ELR (cell line): ENCODE results near the gene KRTAP5-2.
"Not testable (repeated sequence)": the region's sequence is repeated elsewhere in the genome, so short reads cannot be mapped to it uniquely, and the experiment has no call there.

ENCODE experiments used
- DNase-seq: peaks from one replicate; pipeline ENCODE4 v3.0.0-alpha.2; 2015; ENCODE audit warnings: low read depth

Gene KRTAP5-2, protein sequence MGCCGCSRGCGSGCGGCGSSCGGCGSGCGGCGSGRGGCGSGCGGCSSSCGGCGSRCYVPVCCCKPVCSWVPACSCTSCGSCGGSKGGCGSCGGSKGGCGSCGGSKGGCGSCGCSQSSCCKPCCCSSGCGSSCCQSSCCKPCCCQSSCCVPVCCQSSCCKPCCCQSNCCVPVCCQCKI

DNA sequence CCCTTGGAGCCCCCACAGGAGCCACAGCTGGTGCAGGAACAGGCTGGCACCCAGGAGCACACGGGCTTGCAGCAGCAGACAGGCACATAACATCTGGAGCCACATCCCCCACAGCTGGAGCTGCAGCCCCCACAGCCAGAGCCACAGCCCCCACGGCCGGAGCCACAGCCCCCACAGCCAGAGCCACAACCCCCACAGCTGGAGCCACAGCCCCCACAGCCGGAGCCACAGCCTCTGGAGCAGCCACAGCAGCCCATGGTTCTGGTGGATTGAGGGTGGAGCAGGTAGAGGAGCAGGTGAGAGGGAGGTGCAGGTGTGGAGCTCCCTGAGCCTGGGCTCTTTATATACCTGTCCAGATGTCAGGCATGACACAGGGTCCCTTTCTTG, at the start of gene KRTAP5-2:
Gene KRTAP5-2 (minus strand): TSS at position 301 of the 387 bp plus-strand sequence. CDS start 44 bp downstream, at position 257.
- no peak for DNase-seq

DNA sequence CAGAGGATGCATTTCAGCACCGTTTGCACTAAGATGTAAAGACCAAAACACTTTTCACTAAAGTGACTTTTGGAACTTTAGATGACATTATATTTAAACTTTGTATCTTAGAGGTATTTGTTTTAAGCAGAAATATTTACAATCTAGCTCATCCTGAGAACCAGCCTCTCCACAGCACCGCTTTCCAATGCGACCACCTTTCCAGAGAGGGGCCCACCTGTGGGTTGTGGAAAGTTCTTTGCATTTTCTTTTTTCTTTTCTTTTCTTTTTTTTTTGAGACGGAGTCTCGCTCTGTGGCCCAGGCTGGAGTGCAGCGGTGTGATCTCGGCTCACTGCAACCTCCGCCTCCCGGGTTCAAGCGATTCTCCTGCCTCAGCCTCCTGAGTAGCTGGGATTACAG, 48.4 kb upstream of the KRTAP5-2 start:
- DNase-seq = not testable (repeated sequence)

DNA sequence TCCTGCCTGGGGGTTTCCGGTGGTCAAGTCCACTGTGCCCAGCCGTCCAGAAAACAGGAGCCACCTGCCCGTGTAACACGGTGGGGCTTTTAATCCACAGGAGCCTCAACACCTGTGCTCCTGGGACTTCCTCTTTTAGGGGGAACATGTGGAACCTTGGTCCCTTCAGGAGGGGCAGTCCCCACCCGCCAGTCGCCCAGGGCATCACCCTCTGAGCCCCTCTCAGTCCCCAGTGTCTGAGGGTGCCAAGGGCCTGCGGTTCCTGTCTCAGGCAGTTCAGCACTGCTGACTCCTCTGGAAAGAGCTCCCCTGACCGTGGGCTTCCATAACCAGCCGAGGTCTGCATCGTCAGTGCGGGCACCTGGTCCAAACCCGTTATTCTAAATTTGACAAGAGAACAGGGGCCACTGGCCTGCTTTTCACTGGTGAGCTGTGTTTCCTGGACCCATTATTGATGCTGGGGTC, 47.3 kb upstream of the KRTAP5-2 start:
- no peak for DNase-seq

DNA sequence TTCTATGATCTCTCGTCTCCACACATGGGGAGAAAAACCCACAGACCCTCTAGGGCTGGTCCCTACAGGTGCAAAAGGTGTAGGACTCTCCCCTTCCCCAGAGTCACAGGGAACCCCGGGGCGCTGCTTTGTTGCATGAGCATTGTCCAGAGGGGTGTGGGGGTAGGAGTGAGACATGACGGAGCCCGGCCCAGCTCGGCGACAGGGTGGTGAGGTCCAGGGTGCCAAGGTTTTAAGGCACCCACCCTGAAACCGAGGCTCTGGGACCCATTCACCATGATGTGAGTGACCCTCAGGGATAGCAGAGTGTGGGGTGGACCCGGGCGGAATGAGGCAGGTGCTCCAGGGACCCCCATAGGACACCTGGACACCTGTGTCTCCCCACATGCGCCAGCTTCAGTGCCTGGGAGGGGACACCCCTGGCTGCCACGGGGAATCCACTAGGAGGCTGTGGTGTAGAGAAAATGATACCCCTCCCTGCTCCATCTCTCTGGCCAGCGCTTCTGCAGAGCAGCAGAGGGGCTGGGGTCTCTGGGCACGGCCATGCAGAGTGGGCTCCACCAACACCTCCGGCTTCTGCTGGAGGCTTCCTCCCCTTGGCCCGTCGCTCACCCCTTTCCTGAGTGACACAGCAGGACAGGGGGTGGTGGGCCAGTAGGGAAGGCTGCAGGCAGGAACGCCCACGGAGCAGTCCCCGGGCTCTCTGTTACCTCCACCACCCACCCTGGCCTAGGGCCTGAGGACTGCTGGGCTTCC, 46.7 kb upstream of the KRTAP5-2 start:
- no peak for DNase-seq

DNA sequence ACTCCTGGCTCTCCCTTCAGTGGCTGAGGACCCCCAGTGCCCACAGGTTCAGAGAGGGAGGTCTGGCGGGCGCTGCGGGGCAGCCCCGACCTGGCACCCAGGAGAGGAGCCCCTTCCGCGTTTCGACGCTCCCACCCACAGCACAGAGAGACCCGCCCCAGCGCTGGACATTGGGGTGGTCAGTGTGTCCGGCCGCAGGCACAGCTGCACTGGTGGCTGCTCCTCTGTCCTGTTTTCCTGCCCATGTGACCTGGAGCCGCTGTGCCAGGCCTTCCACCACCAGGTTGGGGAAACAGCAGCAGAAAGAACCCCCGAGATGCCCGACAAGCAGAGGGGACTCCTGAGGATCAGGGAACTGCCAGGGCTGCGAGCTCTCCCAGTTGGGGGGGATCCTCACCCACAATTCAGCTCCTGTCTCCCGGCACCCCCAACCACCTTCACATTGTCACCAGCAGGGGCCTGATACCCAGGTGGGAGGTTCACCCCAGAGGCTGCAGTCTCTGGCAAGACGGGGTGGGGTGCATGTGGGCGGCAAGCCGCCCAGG, 45.1 kb upstream of the KRTAP5-2 start:
- DNase-seq = no peak

DNA sequence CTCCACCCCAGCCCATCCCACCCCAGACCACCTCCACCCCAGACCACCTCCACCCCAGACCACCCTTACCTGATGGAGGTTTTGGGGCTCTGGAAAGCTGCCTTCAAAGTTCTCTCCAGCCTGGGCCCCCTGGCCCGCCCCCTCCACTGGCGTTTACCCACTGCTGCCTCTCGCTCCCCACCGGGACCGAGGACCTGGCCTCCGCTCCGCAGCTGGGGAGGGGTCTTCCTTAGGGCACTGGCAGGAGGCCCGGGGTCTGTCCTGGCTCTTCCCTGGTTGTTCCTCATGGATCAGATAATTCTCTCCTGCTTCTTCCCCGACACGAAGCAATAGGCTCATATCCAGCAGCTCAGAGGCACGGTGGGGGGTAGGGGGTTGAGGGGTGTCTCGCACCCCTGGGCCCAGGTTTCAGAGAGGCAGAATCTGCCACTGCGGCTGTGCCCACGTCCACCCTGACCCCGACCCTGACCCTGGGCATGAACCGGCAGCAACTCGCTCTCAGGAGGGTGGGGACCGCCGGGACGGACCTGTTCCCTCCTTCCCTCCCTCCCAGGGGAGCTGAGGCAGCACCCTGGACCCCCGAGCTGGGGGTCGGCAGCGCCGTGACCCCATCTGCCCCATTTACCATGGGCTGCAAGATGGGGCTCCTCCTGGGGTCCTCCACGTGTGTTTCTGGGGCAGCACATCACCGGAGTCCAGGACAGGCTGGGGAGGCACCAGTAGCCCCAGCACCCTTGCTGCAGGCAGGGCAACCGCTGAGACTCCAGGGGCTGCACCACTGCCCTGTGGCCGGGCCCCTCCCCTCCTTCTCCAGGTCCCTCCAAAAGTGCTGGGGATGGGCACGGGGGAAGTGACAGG, 44.4 kb upstream of the KRTAP5-2 start:
- no peak for DNase-seq

DNA sequence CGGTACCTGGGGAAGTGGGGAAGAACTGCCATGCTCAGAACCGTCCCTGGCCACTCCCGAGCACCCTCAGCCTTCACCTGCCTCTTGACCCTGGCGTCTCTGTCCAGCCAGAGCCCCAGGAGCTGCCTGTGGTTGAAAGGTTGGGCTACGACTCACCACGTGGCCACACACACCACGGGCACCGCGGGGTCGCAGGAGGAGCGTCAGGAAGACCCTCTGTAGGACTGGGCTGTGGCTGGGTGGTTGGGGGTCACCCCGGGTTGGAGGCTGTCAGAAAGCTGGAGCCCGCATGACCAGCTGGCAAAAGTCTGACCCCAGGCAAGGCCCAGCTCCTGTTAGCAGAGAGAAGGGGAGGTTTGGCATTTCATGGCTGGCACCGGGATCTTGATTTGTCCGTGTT, 43.0 kb upstream of the KRTAP5-2 start:
- no peak for DNase-seq

DNA sequence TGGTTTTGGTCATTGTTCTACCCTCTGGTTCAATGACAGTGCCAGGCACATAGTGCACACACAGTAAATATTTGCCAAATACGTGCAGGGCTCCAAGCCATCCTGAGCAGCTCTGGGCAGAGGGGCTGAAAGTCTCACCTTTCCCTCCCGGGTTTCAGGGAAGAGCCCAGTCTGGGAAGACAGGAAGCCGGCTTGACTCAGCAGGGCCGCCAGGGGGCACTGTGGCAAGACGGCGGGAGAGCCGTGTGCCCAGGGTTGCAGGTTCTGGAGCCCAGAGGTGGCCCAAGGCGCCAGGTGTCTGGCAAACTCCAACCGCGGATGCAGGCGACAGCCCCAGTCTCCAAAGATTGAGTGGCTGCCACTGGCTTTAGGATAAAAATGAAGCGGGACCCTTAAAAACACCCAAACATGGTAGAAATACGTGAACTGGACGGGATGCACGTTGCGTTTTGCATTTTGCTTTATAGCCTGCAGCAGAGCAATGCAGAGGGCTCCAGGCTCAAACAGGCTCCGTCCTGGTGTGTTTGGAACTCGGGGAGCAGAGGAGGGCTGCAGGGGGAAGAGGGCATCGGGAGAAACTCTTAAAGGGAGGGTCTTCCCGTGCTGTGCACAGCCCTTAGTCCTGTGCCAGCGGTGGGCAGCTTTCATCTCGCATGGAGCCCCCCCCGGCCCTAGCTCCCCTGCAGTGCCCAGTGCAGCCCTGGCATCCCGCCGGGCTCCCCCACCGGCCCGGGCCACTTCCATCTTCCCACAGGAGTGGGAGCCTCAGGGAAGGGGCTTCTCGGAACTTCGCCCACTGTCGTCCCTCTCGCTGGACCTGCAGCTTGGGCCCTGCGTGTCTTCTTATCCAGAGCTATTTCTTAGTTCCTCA, 42.2 kb upstream of the KRTAP5-2 start:
- peak; percentile 45 for DNase-seq

DNA sequence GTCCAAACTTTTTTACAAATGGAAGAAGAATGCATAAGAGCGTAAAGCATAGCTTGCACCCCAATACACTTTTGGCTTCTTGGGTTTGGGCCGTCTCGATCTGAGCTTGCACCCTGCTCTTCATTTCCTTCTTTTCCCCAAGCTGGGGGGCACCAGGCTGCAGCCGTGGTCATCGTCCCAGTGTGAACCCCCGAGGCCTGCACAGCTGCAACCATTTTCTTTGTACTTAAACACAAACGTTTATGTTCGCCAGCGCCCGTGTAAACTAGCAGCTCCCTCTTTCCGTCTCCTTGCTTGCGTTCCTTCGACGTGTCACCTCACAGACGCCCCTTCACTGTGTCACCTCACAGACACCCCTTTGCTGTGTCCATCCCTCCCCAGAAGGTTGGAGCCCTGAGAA, 41.6 kb upstream of the KRTAP5-2 start:
- DNase-seq = no peak

DNA sequence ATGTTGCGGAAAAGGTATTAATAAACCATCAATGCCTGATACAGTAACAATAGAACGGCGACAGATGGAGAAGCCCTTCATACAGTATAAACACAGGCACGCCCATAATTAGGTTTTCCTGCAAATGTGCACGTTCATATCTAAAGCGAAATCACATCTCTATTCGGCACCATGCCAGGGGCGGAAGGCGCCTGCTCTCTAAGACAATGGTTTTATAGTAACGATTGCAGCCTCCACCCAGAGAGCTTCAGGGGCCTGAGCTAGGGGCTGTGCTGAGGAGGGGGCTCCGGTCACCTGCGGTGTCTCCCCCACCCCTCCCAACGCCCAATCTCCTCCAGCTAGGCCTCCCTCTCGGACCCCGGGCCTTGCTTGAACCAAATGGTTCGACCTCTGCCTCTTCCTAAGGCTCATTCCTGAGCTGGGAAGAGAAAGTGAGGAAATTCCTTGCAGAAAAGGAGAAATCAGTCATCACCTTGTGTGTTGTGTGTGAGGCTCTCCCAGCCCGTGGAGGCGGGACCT, 41.1 kb upstream of the KRTAP5-2 start:
- no peak for DNase-seq

DNA sequence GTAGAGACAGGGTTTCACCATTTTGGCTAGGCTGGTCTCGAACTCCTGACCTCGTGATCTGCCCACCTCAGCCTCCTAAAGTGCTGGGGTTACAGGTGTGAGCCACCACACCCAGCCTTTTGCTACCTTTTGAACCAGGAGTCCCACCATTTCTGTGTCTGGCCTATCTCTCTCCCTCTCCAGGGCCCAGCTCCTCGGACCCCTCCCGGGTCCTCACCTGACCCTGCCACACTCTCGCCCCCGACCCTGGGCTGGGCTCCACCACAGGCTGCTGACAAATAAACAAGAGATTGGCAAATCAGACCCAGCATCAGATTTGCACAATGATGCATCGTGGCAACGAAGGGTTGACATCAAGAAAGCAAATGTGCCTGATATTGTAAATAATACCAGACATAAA, 40.2 kb upstream of the KRTAP5-2 start:
- DNase-seq = no peak

DNA sequence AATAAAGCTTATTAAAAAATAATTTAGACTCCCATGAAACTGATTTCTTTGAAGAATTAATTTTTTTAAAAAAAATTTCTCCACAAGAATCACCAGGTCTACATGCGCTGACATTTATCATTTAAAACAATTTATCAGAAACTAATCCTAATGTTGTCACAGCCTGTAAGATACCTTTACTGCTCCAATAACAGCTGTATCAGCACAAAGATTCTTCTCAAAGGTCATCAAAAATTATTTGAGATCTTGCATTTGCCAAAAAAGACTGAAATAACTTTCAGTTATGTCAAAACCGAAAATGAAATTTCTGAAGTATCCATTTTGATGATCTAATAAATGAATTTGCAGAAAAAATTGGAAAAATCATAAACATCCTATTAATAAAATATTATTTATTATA, 39.5 kb upstream of the KRTAP5-2 start:
- no peak for DNase-seq

DNA sequence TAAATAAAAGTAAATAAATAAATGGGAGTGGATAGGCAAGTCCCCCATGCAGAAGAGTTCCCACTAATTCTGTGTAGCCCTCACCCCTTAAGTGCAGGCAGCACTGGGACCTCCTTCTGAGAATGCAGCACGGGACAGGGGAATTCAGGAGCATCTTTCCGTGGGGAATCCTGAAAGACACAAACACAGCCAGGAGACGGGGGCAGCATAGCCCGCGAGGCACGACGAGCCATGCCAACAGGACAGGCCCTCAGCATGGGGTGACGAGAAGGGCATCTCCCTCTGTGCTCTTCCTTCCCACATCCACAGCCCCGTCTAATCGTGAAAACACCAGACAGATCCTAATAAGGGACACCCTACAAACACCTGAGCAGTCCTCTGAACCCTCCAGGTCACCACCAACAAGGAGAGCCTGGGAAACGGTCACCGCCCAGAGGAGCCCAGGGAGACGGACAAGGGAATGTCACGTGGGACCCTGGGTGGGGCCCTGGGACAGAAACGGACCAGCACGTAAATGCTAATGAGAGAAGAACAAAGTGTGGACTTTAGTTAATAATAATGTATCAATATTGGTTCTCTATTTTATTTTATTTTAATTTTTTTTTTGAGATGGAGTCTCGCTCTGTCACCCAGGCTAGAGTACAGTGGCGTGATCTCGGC, 38.3 kb upstream of the KRTAP5-2 start:
- DNase-seq = no peak

DNA sequence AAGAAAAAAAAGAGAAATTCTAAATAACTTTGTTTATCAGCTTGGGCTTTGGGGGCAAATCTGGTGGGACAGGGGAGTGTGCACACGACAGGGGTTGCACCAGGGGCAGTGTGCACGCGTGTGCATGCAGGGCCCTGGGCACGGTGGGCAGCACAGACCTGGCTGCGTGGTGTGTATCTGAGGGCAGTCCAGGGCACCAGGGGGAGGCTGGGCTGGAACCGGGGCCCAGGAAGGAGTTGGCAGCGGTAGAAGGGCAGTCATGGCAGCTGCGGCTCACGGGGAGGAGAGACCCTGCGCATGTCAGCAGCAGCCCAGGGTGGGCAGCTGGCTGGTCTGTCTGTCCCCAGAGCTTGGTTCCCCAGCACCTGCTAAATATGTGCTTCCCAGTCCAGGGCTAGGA, 35.8 kb upstream of the KRTAP5-2 start:
- DNase-seq = no peak

DNA sequence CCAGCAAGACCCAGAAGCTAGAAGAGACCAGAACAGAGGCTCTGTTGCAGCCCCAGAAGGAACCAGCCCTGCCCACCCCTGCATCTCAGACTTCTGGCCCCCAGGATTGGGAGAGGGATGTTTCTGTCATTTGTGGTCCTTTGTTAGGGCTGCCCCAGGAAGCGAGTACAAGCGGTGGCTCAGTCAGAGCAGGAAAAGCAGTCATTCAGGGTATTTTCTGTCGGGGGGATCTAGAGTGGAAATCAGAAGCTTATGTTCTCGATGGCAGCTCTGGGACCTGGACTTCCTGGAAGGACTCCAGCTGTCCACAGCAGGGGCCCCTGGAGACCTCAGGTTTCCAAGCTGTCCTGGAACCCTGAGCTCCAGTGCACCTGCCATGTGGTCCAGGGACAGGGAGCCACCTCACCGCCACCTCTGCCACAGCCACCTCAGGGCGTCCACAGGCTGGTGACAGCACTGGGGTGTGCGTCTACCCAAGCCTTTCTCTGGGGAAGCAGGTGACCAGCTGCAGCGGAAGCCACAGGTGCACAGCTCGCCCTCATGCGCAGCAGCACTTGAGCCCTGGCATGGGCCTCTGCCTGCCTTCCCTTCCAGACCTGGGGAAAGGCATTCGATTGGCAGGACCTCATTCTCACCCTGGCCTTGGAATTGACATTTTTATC, 34.1 kb upstream of the KRTAP5-2 start:
- no peak for DNase-seq

DNA sequence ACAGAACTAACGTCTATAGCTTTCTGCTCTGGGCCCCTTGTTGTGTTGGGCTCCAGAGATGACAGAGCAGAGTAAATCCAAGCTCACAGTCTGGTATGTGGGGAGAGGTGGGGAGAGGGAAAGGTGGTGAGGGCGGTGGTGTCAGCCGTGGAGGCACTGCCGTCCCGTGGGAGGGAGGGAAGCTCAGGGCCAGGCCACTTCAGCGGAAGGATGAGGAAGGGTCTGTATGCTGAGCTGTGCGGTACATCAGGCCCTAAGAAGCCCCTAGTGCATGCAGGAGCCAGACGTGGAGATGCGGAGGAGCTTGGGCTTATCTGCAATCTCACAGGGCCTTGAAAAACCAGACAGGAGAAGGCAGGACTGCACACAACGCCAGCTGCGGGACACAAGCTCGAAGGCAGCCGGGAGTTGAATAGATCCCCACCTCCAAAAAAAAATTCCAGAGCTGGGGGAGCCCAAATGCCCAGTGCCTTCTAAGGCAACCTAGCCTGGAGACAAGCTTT, 33.0 kb upstream of the KRTAP5-2 start:
- no peak for DNase-seq

DNA sequence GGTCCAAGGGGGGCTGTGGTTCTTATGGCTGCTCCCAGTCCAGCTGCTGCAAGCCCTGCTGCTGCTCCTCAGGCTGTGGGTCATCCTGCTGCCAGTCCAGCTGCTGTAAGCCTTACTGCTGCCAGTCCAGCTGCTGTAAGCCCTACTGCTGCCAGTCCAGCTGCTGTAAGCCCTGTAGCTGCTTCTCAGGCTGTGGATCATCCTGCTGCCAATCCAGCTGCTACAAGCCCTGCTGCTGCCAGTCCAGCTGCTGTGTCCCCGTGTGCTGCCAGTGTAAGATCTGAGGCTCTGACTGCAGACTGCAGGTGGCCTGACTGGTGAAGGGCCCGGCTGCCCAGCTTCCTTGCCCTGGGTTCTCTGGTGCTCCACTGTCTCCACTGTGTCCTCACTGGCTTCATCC, 32.2 kb upstream of the KRTAP5-2 start:
- no peak for DNase-seq

DNA sequence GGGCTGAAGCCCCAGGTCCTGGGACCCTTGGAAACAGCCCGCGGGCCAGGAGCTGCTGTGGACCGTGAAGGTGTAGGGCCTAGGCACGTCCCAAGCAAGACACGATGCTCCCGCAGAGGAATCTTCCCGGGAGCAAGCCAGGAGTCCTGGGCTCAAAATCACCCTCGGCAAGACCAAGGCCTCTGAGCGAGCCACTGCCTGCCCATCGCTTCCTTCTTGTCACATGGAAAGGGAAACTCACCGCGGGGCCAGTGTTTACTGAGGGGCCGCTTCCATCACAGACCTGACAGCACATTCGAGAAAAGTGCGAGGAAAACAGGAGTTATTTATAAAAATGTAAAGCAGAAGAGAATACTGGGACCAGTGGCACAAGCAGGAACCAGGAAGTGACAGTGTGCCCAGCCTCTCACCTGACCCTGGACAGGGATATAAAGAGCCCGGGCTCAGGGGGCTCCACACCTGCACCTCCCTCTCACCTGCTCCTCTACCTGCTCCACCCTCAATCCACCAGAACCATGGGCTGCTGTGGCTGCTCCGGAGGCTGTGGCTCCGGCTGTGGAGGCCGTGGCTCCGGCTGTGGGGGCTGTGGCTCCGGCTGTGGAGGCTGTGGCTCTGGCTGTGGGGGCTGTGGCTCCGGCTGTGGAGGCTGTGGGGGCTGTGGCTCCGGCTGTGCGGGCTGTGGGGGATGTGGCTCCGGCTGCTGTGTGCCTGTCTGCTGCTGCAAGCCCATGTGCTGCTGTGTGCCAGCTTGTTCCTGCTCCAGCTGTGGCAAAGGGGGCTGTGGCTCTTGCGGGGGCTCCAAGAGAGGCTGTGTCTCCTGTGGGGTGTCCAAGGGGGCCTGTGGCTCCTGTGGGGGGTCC, 31.5 kb upstream of the KRTAP5-2 start, which contains the start of gene KRTAP5-5:
Gene KRTAP5-5 (plus strand): TSS at position 450 of the 860 bp plus-strand sequence. CDS start 66 bp downstream, at position 516.
- no peak for DNase-seq
